IPS-20b (cell line): ENCODE results near the gene RPS5.
A peak's percentile ranks its signal among the peaks of the same experiment; 100 is the strongest.
"Not testable (repeated sequence)": the region's sequence is repeated elsewhere in the genome, so short reads cannot be mapped to it uniquely, and the experiment has no call there.

ENCODE experiments used
- H3K27ac ChIP-seq: one replicate; pipeline ENCODE4 v1.5.1; 2013; ENCODE audit warnings: low read length
- H3K27me3 ChIP-seq: 2 replicates; pipeline ENCODE4 v1.6.1; 2013; ENCODE audit warnings: mild to moderate bottlenecking, low read length, inconsistent platforms; ENCODE audit not compliant: insufficient read depth
- H3K36me3 ChIP-seq: 2 replicates; pipeline ENCODE4 v1.6.1; 2013; ENCODE audit warnings: low read depth, mild to moderate bottlenecking, inconsistent platforms, low read length, moderate library complexity; ENCODE audit not compliant: insufficient read depth
- H3K4me1 ChIP-seq: 2 replicates; pipeline ENCODE4 v1.6.1; 2013; ENCODE audit warnings: mild to moderate bottlenecking, control low read depth, inconsistent platforms, low read length, moderate library complexity; ENCODE audit not compliant: insufficient read depth
- H3K4me3 ChIP-seq: 2 replicates; pipeline ENCODE4 v1.5.1; 2013; ENCODE audit warnings: mild to moderate bottlenecking, low read length, inconsistent platforms
- H3K9ac ChIP-seq: 2 replicates; pipeline ENCODE4 v1.6.1; 2013; ENCODE audit warnings: low read depth, mild to moderate bottlenecking, inconsistent platforms, low read length, moderate library complexity
- H3K9me3 ChIP-seq: 2 replicates; pipeline ENCODE4 v1.6.1; 2013; ENCODE audit warnings: mild to moderate bottlenecking, low read depth, low read length, inconsistent platforms; ENCODE audit not compliant: insufficient read depth

Gene RPS5

DNA sequence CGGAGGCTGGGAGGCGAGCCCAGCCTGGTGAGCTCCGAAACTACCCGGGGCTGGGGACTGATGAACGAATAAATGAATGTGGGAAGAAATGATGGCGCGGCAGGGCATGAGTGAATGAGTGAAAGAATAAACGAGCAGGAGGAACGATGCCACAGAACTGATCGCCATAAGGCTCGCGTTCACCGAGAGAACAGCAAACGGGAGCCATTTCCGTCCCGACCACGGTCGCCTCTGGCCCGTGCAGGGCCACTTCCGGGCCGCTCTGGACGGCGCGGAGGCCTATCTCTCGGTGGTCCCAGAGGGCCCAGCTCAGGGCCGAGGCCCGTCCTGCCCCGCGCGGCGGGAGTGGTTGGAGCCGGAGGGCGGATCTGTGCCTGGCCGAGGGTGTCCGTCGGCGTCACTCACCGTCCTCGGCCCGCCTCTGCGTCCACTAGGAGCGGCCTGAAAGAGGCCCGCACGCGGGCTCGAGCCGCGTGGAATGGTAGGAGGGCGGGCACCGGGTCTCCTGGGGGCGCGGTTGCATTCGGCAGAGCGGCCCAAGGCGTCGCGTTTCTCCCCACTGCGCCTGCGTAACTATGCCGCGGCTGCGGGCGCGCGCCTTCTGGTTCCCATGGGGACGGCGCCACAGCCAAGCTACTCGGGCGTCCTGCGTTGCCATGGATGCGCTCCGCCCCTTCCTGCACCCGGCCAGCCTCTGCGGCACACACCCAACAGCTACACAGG is 24.6 kb upstream of the RPS5 start, which contains the start of gene ZNF497:
ZNF497 (minus strand) TSS at position 480 of the 723 bp plus-strand sequence. CDS start 5,116 bp downstream, outside the sequence.
- Histone ChIP-seq H3K4me1 (no peaks in the 10 kb centered on the region), H3K36me3 (no peaks in the 10 kb centered on the region), H3K4me3 (peak within 1 kb of the TSS; percentile 75), H3K9me3 (no peaks in the 10 kb centered on the region), H3K9ac (peak within 1 kb of the TSS; percentile 92), H3K27ac (peak within 1 kb of the TSS; percentile 80), H3K27me3 (no peaks in the 10 kb centered on the region)

DNA sequence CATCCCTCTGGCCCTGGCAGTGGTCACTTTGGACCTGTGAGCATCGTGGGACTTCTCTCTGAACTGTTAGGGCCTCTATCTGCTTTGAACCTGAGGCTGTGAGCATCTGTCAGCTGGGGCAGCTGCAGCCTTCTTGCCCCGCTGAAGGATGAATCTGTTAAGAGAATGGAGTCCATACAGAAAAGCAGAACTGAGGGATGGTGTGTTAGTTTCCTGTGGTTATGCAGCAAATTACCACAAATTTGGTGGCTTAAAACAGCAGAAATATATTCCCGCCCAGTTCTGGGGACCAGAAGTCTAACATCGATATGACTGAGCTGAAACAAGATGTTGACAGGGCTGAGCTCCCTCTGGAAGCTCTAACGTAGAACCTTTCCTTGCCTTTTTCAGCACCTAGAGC is 22.9 kb upstream of the RPS5 start:
- Histone ChIP-seq H3K36me3 (no peaks in the 10 kb centered on the region), H3K27ac (no peak overlapping the region)

DNA sequence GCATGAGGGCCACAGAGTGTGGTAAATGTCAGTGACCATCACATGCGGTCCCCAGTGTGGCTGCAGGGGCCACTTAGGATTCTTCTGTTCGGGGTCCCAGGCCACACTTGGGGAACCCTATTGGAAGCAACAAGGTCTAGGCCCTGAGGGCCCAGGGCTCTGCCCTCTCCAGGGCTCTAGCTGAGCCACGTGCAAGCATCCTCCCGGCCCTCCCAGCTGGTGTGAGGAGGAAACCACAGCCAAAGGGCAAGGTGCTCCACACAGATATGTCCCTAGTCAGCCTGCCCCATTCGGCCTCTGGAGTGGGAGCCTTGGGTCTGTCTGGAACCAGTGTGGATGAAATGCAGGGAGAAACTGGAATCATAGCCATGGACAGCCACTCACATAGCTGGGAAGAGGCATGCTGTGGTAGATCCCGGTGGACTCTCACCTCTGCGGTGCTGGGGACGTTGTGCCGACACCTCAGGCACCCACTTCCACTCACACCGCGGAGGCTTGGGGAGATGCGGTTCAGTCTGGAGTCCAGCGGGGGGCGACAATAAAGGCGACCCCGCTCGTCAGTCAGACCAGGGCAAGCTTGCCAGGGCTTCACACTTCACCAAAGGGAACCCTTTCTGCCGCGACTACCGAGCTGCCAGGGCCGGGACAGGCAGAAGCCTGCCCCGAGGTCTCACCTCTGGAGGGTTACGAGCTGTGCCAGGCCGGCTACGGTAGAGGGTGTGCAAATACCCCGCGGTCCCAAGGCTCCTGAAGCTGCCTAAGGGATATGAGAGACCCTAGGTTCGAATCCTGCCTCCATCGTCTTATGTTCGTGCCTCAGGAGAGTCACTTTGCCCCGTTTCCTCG is 20.3 kb upstream of the RPS5 start:
- no peaks in the 10 kb centered on the region for H3K4me1 ChIP-seq
- H3K36me3 ChIP-seq = no peaks in the 10 kb centered on the region

More for the DNA sequence above, 22.9 kb upstream of the RPS5 start:
- H3K4me1 ChIP-seq = no peaks in the 10 kb centered on the region
- H3K27me3 ChIP-seq = no peaks in the 10 kb centered on the region
- H3K9ac ChIP-seq = no peak overlapping the region
- no peaks in the 10 kb centered on the region for H3K9me3 ChIP-seq
- H3K4me3 ChIP-seq = no peak overlapping the region

DNA sequence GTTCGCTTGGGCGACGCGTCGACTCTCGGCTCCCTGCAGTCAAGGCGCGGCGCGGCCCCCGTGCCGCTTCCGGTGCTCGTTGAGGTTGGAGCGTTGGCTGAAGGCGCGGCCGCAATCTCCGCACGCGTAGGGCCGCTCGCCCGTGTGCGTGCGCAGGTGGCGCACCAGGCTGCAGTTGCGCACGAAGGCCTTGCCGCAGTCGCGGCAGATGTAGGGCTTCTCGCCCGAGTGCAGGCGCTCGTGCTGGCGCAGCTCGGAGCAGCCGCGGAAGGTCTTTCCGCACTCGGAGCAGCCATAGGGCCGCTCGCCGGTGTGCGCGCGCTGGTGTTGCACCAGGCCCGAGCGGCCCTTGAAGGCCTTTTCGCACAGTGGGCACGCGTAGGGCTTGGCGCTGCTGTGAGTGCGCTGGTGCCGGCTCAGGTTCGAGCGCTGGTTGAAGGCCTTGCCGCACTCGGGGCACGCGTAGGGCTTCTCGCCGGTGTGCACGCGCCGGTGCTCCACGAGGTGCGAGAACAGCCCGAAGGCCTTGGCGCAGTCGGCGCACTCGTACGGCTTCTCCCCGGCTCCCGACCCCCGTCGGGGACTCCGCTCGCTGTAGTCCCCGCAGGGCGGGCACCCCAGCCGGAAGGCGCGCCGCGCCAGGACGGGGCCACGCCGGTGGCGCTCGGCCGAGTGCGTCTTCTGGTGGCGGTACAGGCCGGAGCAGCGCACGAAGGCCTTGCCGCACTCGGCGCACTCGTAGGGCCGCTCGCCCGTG is 19.2 kb upstream of the RPS5 start:
- H3K9ac ChIP-seq = no peak overlapping the region
- no peaks in the 10 kb centered on the region for H3K27me3 ChIP-seq
- no peaks in the 10 kb centered on the region for H3K9me3 ChIP-seq
- H3K27ac ChIP-seq = no peak overlapping the region
- H3K36me3 ChIP-seq = no peaks in the 10 kb centered on the region
- no peak overlapping the region for H3K4me3 ChIP-seq
- no peaks in the 10 kb centered on the region for H3K4me1 ChIP-seq

More for the DNA sequence above, 20.3 kb upstream of the RPS5 start:
- H3K9me3 ChIP-seq = no peaks in the 10 kb centered on the region
- no peak overlapping the region for H3K27ac ChIP-seq
- no peak overlapping the region for H3K9ac ChIP-seq
- no peak overlapping the region for H3K4me3 ChIP-seq
- H3K27me3 ChIP-seq = no peaks in the 10 kb centered on the region

DNA sequence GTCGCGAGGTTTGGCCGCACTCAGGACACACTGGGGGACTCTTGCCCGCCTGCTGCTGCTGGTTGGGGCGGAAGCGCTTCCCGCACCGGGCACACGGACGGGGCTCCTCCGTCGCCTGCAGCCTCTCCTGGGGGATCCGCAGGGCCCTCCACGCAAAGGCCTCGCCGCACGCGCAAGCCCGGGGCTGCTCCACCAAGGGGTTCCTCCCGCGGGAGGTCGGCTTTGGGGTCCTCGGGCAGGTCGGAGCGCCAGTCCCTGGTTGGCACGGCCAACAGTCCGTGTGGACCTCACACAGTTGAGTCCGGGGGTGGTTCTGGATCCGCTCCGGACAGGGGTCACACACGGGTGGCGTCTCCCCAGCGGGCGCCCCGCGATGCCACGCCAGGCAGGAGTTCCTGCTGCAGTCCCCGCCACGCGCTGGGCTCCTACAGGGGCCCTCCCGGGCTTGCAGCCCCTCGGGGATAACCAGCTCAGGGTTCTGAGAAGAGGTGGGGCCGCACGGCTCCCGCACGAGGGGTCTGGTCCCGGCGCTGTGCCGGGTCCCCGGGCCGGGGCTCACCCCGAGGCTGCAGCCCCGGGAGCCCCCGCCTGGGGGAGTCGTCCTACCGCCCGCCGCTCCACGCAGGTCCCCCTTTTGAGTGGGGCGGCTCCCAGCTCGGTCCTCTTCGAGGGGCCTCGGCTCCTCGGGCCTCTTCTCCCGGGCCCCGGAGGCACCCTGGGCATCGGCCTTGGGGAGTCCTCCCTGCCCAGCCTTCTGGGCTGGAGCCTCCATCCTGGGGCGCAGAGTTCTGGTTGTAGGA is 18.3 kb upstream of the RPS5 start:
- Histone ChIP-seq H3K36me3 (no peaks in the 10 kb centered on the region), H3K9ac (no peak overlapping the region), H3K27me3 (no peaks in the 10 kb centered on the region), H3K4me3 (no peak overlapping the region), H3K4me1 (no peaks in the 10 kb centered on the region), H3K9me3 (no peaks in the 10 kb centered on the region), H3K27ac (no peak overlapping the region)

DNA sequence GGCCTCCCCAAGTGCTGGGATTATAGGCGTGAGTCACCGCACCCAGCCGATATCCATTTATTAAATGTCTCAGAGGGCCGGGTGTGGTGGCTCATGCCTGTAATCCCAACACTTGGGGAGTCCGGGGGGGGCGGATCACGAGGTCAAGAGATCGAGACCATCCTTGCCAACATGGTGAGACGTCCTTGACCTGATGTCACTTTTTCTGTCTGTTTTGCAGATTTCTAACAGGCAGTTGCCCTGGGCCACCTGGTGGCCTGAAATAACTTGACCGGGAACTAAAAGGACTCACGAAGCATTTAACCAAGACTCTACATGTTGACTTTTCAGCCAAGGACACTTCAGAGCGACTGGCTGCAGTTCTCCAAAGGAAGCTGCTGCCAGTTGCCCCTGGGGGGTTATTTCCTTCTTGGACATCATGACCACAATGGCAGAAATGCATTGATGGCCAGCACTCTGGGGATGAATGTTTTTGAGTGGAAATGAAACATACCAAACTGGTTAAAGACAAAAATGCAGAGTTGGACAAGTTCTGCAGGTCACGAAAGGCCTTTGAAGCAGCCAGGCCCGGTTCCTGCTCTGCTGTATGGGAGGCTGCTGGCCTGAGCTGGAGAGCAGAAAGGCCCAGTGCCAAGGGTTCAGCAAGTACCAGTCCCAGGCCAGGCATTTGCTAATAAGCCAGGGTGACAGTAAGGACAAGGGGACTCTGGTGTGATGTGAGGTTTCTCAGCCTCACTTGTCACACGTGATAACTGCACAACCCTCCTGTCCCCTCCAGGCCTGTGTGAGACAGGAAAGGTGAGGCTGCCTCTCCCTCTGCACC is 14.5 kb upstream of the RPS5 start:
- H3K27ac ChIP-seq = no peak overlapping the region
- H3K36me3 ChIP-seq = no peaks in the 10 kb centered on the region
- H3K4me1 ChIP-seq = no peaks in the 10 kb centered on the region
- H3K9ac ChIP-seq = no peak overlapping the region
- H3K9me3 ChIP-seq = no peaks in the 10 kb centered on the region
- H3K27me3 ChIP-seq = no peaks in the 10 kb centered on the region
- H3K4me3 ChIP-seq = no peak overlapping the region

DNA sequence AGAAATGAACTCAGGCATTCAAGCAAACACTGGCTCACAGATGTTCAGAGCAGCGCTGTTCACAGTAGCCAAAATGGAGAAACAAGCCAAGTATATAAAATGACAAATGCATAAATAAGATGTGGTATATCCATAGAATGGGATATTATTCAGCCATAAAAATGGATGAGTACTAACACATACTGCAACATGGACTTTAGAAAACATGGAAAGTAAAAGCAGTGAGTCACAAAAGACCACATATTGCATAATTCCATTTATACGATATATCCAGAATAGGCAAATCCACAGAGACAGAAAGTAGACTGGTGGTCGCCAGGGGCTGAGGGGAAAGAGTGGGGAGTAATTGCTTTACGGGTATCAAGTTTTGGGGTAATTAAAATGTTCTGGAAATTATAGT is 12.9 kb upstream of the RPS5 start:
- no peak overlapping the region for H3K9ac ChIP-seq
- H3K9me3 ChIP-seq = no peaks in the 10 kb centered on the region
- H3K27me3 ChIP-seq = no peaks in the 10 kb centered on the region
- H3K27ac ChIP-seq = no peak overlapping the region
- no peaks in the 10 kb centered on the region for H3K36me3 ChIP-seq
- H3K4me3 ChIP-seq = no peak overlapping the region
- no peaks in the 10 kb centered on the region for H3K4me1 ChIP-seq

DNA sequence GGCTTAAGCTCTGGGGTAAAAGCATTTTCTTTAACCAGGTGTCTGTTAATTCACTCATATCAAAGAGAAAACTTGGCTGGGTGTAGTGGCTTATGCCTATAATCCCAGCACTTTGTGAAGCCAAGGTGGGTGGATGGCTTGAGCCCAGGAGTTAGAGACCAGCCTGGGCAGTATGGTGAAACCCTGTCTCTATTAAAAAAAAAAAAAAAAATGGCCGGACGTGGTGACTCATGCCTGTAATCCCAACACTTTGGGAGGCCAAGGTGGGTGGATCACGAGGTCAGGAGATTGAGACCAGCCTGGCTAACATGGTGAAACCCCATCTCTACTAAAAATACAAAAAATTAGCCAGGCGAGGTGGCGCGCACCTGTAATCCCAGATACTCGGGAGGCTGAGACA is 10.3 kb upstream of the RPS5 start:
- not testable (repeated sequence) for H3K9me3 ChIP-seq, H3K9ac ChIP-seq, H3K4me1 ChIP-seq, H3K4me3 ChIP-seq, H3K27me3 ChIP-seq, H3K27ac ChIP-seq, H3K36me3 ChIP-seq

DNA sequence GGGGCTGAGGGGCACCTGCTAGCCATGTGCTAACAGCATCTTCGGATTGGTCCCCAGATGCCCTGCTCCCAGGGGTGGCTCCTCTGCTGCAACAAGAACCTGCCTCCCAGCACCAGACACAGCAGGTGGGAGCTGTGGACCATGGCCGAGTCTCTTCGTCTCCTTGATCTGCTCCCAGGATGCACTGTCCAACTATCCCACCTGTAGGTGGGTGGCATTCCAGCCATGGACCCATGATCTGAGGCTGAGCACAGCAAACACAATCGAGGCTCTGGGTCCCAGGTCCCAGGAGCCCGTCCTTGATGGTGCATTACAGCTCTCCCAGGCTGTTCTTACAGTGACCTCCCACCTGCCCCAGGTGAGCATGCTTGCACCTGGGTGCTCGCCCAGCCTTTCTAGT is 7.8 kb upstream of the RPS5 start:
- no peak overlapping the region for H3K27ac ChIP-seq
- H3K27me3 ChIP-seq = no peaks in the 10 kb centered on the region
- no peaks in the 10 kb centered on the region for H3K4me1 ChIP-seq
- H3K9ac ChIP-seq = no peak overlapping the region
- H3K36me3 ChIP-seq = no peaks in the 10 kb centered on the region
- no peak overlapping the region for H3K4me3 ChIP-seq
- no peaks in the 10 kb centered on the region for H3K9me3 ChIP-seq

DNA sequence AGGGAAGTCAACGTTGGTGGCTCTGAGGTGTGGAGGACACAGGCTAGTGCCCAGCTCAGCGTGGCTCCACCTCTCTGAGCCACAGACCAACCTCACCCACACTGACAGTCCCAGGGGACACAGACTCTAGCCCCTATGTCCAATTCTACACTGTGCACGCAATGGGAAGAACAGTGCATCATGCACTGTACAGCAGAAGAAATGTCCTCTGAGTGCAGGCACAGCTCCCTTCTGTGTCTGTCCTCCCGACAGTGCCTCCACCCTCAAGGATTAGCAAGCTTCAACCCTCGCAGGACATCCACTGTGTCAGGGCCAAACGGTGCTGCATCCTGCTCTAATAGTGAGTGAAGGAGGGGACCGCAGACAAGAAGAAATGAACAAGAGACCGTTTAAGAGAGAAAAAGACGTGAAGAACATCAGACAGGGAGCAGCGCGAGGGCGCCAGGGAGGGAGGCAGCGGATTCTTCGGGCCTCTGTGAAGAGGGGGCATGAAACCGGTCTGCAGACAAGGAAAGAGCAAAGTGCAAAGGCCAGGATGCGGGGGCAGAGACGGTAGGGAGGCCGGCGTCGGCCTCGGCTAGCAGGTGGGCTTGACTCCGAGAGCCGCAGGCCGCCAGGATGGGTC is 6.9 kb upstream of the RPS5 start:
- Histone ChIP-seq H3K27me3 (no peaks in the 10 kb centered on the region), H3K4me3 (peak overlapping the region; percentile 84), H3K9ac (peak overlapping the region; percentile 80), H3K9me3 (no peaks in the 10 kb centered on the region), H3K4me1 (no peaks in the 10 kb centered on the region), H3K27ac (peak overlapping the region; percentile 42), H3K36me3 (no peaks in the 10 kb centered on the region)
